ENCODE results near the gene IRF2.

DNA sequence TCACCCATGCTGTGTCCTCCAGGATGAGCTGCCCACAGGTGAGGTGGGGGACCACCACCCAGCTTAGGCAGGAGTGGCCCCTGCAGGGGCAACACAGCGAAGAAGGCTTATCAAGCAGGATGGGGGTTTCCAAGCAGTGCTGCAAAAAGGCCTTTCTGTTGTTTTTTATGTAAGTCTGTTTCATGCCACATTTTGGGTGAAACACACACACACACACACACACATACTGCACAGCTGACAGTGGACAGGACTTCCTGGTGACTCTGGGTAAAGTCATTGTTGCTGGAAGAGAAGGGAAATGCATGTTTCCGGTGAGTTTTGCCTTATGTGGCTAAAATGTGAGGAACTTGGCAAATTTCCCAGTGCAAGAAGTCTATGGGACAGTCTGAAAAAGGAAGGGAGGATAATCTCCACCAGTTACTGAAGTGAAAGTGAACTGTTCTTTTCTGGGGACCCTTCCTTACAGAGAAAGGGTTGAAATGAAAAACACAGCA lies 119.2 kb downstream of the IRF2 start:
- TF ChIP-seq CTCF (conservative IDR thresholded peaks at IDR 0.05) (no peak), ZFX (IDR thresholded peaks at IDR 0.05) (no peak)

All from C4-2B (cell line).